ENCODE measurements around the gene GABRB2.

GABRB2 gene

DNA sequence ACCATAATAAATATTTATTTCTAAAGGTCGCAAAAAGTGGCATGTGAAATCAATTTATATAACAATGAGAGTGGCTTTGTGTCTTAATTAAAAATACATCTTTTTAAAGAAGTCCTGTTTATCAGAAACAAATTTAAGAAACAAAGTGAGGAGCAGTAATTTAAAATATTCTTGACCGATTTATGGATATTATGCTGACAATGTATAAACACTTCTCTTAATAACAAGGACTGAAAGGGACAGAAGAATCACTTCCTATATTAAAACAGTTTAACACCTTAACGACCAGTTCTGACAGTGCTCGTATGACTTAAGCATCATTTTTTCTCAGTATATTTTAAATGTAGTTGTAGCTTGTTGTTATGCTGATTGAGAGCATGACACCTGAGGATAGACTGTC is 149.1 kb downstream of the GABRB2 start:
- no peak for TF ChIP-seq TCF12 (IDR thresholded peaks at IDR 0.05; ENCODE audit: low read depth)
- no peak for TF ChIP-seq RAD21 (IDR thresholded peaks at IDR 0.05; ENCODE audit: low read depth)
- no peak for TF ChIP-seq EP300 (IDR thresholded peaks at IDR 0.05; ENCODE audit: borderline replicate concordance)
- TF ChIP-seq EGR1 (IDR thresholded peaks at IDR 0.05) = no peak
- TF ChIP-seq, protein P1, sequence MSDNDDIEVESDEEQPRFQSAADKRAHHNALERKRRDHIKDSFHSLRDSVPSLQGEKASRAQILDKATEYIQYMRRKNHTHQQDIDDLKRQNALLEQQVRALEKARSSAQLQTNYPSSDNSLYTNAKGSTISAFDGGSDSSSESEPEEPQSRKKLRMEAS (IDR thresholded peaks at IDR 0.05) = no peak
- no peak for TF ChIP-seq ZBTB7A (IDR thresholded peaks at IDR 0.05; ENCODE audit: low read depth)
- no peak for TF ChIP-seq FOXM1 (IDR thresholded peaks at IDR 0.05; ENCODE audit: borderline replicate concordance, low read depth)
- no peak for TF ChIP-seq TEAD4 (IDR thresholded peaks at IDR 0.05)
- no peak for TF ChIP-seq TAF1 (IDR thresholded peaks at IDR 0.05; ENCODE audit: low read depth)
- no peak for TF ChIP-seq CEBPB (IDR thresholded peaks at IDR 0.05)
- TF ChIP-seq NFIC (IDR thresholded peaks at IDR 0.05) = no peak
- TF ChIP-seq, protein P2, sequence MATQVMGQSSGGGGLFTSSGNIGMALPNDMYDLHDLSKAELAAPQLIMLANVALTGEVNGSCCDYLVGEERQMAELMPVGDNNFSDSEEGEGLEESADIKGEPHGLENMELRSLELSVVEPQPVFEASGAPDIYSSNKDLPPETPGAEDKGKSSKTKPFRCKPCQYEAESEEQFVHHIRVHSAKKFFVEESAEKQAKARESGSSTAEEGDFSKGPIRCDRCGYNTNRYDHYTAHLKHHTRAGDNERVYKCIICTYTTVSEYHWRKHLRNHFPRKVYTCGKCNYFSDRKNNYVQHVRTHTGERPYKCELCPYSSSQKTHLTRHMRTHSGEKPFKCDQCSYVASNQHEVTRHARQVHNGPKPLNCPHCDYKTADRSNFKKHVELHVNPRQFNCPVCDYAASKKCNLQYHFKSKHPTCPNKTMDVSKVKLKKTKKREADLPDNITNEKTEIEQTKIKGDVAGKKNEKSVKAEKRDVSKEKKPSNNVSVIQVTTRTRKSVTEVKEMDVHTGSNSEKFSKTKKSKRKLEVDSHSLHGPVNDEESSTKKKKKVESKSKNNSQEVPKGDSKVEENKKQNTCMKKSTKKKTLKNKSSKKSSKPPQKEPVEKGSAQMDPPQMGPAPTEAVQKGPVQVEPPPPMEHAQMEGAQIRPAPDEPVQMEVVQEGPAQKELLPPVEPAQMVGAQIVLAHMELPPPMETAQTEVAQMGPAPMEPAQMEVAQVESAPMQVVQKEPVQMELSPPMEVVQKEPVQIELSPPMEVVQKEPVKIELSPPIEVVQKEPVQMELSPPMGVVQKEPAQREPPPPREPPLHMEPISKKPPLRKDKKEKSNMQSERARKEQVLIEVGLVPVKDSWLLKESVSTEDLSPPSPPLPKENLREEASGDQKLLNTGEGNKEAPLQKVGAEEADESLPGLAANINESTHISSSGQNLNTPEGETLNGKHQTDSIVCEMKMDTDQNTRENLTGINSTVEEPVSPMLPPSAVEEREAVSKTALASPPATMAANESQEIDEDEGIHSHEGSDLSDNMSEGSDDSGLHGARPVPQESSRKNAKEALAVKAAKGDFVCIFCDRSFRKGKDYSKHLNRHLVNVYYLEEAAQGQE (IDR thresholded peaks at IDR 0.05; ENCODE audit: low read depth) = no peak
- TF ChIP-seq USF1 (IDR thresholded peaks at IDR 0.05) = no peak
- TF ChIP-seq CREB1 (IDR thresholded peaks at IDR 0.05; ENCODE audit: low read depth) = no peak
- no peak for TF ChIP-seq YY1 (IDR thresholded peaks at IDR 0.05; ENCODE audit: low read depth)

- TF ChIP-seq FOXM1 (IDR thresholded peaks at IDR 0.05; ENCODE audit: borderline replicate concordance, low read depth) = no peak
- no peak for TF ChIP-seq RAD21 (IDR thresholded peaks at IDR 0.05; ENCODE audit: low read depth)
- TF ChIP-seq, protein P1 (IDR thresholded peaks at IDR 0.05) = no peak
- TF ChIP-seq, protein P2 (IDR thresholded peaks at IDR 0.05; ENCODE audit: low read depth) = no peak
- no peak for TF ChIP-seq EGR1 (IDR thresholded peaks at IDR 0.05)
- no peak for TF ChIP-seq ZBTB7A (IDR thresholded peaks at IDR 0.05; ENCODE audit: low read depth)
- TF ChIP-seq EP300 (IDR thresholded peaks at IDR 0.05; ENCODE audit: borderline replicate concordance) = no peak
- TF ChIP-seq CEBPB (IDR thresholded peaks at IDR 0.05) = no peak
- no peak for TF ChIP-seq USF1 (IDR thresholded peaks at IDR 0.05)
- TF ChIP-seq CREB1 (IDR thresholded peaks at IDR 0.05; ENCODE audit: low read depth) = no peak
- no peak for TF ChIP-seq YY1 (IDR thresholded peaks at IDR 0.05; ENCODE audit: low read depth)
- TF ChIP-seq TEAD4 (IDR thresholded peaks at IDR 0.05) = no peak
These were observed 150.4 kb downstream of the GABRB2 start for GRCh38 chr5:161396171-161396570.

GRCh38 chr5:161391724-161392123 is 154.8 kb downstream of the GABRB2 start:
- TF ChIP-seq CEBPB (IDR thresholded peaks at IDR 0.05) = no peak
- no peak for TF ChIP-seq TEAD4 (IDR thresholded peaks at IDR 0.05)
- no peak for TF ChIP-seq TAF1 (IDR thresholded peaks at IDR 0.05; ENCODE audit: low read depth)
- TF ChIP-seq ZBTB7A (IDR thresholded peaks at IDR 0.05; ENCODE audit: low read depth) = no peak
- TF ChIP-seq FOXM1 (IDR thresholded peaks at IDR 0.05; ENCODE audit: borderline replicate concordance, low read depth) = no peak
- TF ChIP-seq NFIC (IDR thresholded peaks at IDR 0.05) = no peak
- no peak for TF ChIP-seq YY1 (IDR thresholded peaks at IDR 0.05; ENCODE audit: low read depth)
- TF ChIP-seq EP300 (IDR thresholded peaks at IDR 0.05; ENCODE audit: borderline replicate concordance) = no peak
- no peak for TF ChIP-seq TCF12 (IDR thresholded peaks at IDR 0.05; ENCODE audit: low read depth)
- no peak for TF ChIP-seq RAD21 (IDR thresholded peaks at IDR 0.05; ENCODE audit: low read depth)
- no peak for TF ChIP-seq CREB1 (IDR thresholded peaks at IDR 0.05; ENCODE audit: low read depth)
- no peak for TF ChIP-seq EGR1 (IDR thresholded peaks at IDR 0.05)
- no peak for TF ChIP-seq USF1 (IDR thresholded peaks at IDR 0.05)
- TF ChIP-seq, protein P1 (IDR thresholded peaks at IDR 0.05) = no peak

- no peak for TF ChIP-seq CREB1 (IDR thresholded peaks at IDR 0.05; ENCODE audit: low read depth)
- TF ChIP-seq TAF1 (IDR thresholded peaks at IDR 0.05; ENCODE audit: low read depth) = no peak
- no peak for TF ChIP-seq FOXM1 (IDR thresholded peaks at IDR 0.05; ENCODE audit: borderline replicate concordance, low read depth)
- no peak for TF ChIP-seq TCF12 (IDR thresholded peaks at IDR 0.05; ENCODE audit: low read depth)
- TF ChIP-seq USF1 (IDR thresholded peaks at IDR 0.05) = no peak
- TF ChIP-seq, protein P1 (IDR thresholded peaks at IDR 0.05) = no peak
- TF ChIP-seq ZBTB7A (IDR thresholded peaks at IDR 0.05; ENCODE audit: low read depth) = no peak
- TF ChIP-seq, protein P2 (IDR thresholded peaks at IDR 0.05; ENCODE audit: low read depth) = no peak
- TF ChIP-seq TEAD4 (IDR thresholded peaks at IDR 0.05) = no peak
These were observed 155.5 kb downstream of the GABRB2 start for GRCh38 chr5:161391016-161391415.
